HG02678 (cell line): ENCODE results near the gene FRMD1.
"Not testable (repeated sequence)": the region's sequence is repeated elsewhere in the genome, so short reads cannot be mapped to it uniquely, and the experiment has no call there.

Experiments
- ATAC-seq: cut with Tn5 transposase; IDR thresholded peaks from one replicate; pipeline ENCODE4 v1.9.1; 2021; ENCODE audit warnings: mild to moderate bottlenecking, moderate library complexity; ENCODE audit not compliant: unreplicated experiment

FRMD1 gene

DNA sequence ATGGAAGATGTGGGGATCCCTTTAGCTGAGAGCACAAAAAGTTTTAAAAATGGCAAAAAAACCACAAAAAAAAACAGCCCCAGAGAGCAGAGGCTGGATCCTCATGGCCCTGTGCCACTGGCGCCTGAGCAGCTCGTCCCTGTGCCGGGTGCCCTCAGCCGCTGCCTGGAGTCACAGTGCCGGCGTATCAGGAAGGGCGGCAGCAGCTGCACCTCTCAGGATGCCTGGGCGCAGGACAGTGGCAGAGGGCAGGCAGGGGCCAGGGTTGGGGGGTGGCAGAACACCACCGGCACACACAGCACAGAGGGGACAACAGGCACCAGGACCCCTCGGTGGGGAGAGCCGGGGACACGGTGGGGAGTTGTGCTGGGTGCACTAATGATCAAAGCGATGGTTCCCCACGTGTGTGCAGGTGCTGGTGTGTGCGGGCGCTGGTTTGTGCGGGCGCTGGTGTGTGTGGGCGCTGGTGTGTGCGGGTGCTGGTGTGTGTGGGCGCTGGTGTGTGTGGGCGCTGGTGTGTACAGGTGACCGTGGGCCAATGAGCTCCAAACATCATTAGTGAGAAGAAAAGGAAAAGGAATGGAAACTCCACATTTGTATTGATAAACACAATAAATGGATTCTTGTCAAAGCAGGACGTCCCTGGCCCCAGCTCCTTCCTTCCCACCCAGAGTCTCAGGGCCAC lies 1.5 kb upstream of the FRMD1 start:
- ATAC-seq: no peak

DNA sequence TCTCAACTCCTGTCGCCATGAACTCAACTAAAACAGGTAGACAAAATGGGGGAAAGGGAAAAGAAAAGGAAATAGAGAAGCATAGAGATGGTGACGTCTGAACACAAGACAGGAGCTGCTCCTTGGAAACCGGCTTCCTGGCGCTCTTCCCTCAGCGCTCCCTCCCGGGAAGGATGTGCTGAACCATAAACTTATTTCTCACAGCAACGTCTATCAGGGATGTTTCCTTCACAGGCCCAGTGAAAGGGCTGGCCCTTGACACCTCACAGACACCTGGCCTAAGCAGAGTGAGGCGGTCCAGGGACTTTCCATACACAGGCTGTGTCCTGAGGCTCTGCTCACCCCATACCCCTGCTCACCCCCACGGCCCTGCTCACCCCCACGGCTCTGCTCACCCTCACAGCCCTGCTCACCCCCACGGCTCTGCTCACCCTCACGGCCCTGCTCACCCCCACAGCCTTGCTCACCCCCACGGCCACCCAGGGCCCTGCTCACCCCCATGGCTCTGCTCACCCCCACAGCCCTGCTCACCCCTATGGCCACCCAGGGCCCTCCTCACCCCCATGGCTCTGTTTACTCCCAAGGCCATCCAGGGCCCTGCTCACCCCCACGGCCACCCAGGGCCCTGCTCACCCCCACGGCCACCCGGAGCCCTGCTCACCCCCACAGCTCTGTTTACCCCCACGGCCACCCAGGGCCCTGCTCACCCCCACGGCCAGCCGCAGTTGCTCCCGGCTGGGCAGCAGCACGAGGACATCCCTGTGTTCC lies 653 bp downstream of the FRMD1 start:
- ATAC-seq: no peak

DNA sequence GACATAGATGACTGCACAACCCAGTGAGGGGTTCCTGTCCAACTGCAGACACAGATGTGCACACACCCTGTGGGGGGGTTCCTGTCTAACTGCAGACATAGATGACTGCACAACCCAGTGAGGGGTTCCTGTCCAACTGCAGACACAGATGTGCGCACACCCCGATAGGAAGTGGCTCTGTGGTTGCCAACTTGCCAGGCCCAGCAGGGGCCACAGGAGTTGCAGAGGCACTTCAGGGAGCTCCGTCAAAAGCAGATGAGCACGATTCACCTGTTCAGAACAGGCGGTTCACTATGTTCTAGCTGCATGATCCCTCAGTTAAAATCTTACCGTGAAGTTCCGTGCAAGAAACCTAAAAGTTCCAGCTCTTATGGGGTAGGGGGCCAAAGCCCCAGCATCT lies 1.6 kb downstream of the FRMD1 start:
- not testable (repeated sequence) for ATAC-seq

DNA sequence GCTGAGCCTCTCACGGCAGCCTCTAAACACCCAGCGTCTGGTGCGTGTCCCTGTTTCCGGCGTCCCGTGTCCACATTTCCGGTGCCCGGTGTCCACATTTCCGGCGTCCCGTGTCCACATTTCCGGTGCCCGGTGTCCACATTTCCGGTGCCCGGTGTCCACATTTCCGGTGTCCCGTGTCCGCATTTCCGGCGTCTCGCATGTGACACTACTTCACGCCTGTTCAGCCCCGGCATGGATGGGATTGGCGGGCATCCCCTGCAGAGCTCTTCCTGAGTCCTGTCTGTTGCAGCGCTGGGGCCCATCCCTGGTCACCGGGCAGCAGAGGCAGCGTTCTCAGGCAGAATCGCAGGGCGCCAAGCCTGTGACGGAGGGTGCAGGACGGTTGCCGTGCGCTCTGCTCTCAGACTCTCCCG lies 3.2 kb downstream of the FRMD1 start:
- ATAC-seq: no peak

DNA sequence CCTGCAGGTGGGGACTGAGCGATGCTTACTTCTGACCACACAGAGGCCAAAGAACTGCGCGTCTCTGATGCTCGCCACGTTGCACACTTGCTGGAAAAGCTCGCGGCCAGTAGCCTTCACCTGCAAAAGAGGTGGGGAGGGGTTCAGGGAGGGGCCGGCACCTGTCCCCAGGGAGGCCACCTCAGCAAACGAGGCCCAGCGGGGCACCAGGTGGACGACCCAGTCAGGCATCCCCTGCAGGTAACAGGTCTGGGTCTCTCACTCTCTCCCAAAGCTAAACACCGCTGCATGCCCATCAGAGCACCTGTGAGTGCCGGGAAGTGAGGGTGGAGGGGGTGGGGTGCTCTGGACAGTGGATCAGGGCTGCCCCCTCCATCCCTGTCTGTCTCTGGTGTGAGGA lies 3.8 kb downstream of the FRMD1 start:
- no peak for ATAC-seq

DNA sequence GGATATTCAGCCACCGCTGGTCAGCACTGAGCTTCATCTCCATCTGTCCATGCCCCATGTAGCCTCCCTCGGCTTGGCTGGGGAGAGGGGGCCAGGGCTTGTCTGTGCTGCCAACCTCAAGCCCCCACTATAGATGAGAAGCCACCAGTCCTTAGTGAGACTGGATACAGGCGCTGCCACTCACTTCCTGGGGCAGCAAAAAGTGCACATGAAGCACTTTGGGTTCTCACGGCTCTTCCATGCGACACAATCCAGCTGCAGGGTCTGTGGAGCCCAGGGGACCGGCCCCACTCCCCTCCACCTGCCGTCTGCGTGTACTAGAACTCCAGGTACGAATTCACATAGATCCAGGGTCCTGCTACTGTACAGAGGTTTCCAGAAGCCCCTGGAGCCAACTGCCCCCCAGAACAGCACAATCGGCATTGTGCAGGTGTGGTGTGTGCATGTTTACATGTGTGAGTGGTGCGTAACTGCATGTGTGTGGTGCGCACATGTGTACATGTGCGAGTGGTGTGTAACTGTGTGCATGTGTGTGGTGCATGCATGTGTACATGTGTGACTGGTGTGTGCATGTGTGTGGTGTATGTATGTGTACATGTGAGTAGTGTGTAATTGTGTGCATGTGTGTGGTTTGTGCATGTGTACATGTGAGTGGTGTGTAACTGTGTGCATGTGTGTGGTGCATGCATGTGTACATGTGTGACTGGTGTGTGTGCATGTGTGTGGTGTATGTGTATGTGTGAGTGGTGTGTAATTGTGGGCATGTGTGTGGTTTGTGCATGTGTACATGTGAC lies 4.9 kb downstream of the FRMD1 start:
- ATAC-seq: no peak

DNA sequence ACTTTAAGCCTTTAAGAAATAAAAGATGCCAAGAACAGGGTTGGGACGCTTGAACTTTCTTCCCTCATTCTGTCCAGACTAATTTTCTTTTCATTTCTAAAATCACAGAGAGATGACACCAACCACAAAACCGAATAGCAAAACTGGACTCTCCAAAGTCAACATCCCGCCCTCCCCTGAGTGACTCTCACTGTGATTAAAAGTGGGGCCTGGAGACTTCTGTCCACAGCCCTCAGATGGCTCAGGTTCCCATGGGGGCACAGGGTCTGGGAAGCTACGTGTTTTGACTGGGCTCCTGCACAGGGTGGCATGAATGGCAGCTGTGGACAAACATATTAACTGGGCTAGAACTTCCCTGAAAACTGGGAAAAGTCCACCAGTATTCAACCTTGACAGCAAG lies 6.3 kb downstream of the FRMD1 start:
- ATAC-seq: no peak

DNA sequence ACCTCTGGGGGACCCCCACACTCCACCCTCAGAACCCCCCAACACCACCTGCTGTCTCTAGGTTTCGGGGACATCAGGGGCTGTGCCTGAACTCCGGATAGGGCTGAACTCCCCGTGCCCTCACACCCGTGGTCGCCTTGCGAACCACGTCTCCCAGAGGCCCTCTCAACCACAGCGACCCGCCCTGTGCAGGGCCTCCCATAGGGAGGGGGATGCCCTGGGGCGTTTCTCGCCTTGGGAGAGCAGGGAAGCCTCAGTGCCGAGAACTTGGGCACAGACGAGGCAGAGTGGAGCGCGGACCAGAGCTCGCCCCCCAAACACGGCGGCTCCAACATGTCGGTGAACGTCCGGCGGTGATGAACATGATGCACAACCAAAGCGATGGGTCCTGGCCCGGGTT lies 6.8 kb downstream of the FRMD1 start:
- no peak for ATAC-seq

DNA sequence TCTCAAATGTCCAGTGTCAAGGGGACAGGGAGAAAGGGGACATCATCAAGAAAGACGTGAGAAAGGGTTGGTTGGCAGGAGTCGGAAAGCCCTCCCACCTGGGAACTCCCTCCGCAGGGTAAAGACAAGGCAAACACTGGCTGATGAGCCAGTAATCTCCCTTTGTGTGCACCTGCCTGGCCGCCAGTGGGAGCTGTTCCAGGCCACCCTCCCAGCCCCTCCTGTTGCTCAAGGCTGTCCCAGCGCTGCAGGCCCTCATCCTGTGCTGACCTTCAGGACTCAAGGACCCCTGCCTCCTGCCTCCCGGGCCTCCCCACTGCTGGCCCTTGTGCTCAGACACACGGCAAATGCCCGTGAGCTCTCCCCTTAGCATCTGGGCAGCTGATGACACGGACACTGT lies 7.4 kb downstream of the FRMD1 start:
- no peak for ATAC-seq

DNA sequence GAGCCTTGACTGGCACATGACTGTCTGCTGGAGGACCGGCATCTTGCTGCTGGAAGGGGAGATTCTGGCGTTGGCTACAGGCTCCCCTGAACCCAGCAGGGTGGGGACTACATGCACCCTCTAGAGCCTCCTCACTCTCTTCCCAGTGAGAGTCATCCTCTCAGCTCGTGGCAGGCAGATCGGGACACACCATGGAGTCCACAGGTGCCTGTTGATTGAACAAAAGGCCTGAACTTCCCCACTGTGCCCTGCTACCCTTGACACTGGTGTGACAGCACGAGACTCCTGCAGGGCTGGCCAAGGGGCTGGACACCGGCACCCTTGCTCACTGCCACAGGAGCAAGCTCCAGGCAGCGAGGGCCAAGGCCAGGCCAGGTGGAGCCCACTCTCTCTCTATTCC lies 8.2 kb downstream of the FRMD1 start:
- no peak for ATAC-seq

DNA sequence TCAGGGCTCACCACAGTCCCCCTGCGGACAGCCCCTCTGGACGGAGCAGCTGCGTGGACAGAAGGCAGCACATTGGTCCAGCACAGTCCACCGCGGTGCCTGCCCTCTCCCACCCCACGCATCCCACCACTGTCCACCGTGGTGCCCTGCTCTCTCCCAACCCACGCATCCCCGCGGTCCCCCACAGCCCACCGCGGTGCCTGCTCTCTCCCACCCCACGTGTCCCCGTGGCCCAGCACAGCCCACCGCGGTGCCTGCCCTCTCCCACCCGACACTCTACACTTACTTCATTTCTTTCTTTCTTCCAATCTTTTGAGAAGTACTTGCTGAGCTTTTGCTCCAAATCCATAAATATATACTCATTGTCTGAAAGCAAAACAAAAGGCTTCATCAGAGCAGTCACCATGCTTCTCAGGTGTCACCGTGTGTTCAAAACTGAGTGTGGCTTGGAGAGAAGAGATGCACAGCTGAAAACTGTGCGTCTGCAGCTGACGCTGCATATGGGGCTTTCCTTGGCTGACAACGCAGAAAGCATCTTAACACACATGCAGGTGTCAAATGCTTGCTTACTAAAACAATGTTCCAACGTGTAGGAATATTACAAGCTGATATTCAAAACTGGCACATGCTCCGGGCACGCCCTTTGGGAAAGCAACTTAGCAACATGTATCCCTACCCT lies 11.8 kb downstream of the FRMD1 start:
- ATAC-seq: no peak

DNA sequence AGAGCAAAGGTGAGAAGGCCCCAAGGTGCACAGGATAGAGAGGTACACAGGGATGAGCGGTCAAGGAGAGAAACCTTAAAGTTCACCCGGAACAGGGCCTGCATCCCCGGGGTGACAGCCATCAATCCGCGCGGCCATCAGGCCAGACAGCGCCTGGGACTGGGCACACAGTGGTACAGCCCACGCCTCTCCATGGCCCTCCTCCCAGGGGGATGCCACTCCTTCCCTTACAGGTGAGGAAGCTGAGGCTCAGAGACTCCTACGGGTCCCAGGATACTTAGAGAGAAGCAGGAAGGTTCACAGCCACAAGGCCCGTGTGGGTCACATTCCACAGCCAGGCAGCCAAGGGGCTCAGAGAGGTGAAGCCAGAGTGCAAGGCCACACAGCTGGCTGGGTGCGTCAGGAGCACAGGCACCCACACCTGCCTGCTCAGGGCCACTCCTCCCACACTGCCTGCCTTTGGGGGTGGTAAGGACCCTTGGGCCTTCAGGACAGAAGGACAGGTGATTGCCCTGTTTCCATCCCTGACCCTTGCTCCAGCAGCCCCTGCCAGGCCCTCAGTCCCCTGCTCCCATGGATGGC lies 14.7 kb downstream of the FRMD1 start:
- ATAC-seq: no peak

DNA sequence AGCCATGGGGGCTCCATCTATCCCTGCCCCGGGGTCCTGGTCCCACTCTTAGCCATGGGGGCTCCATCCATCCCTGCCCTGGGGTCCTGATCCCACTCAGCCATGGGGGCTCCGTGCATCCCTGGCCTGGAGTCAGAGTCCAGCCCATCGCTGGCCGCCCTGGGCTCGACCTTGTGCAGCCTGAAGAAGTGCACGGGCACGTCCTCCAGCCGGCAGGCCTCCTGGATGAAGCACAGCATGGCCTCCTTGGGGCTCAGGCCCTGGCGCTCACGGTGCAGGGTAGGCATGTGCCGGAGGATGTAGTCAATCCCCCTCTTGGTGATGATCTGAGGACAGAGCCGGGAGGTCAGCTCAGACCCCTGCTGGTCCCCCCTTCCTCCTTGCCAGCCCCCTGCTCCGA lies 15.6 kb downstream of the FRMD1 start:
- no peak for ATAC-seq

DNA sequence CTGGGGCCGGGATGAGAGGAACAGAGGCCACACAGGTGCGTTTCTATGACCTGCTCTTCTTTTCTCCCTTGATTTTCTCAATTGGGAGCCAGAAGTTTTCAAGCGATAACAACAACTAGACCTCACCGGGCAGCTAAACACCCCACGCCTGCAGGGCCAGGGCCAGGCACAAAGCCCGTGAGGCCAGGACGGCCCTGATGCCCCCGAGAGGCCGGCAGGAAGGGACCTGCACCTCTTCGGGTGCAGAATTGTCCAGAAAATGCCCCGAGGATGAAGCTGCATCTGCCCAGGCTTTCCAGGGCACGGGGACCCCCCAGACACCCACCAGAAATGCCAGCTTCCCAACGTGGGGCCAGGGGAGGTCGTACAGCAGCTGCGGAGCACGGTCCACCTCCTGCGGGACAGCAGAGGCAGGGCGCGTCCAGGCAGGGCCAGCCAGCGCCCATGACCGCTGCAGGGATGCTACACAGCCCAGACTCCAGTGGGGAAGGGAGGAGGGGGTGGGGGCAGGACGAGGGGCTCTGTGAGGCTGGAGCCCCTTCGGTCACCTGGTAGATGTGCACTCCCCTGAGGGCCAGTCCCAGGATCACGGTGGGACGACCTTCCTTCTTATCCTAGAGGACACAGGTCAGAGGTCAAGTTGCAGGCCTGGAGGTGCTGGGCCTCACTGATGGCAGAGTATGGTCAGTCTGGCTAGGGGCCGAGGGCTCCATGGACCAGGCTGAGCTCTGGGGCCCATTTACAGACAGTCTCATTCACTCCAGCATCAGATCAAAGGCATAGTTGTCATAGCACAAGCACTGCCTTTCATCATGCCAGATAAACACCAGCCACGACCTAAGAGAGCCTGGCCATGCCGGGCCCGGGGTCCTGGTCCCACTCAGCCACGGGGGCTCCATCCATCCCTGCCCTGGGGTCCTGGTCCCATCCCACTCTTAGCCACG lies 16.4 kb downstream of the FRMD1 start:
- ATAC-seq: no peak

DNA sequence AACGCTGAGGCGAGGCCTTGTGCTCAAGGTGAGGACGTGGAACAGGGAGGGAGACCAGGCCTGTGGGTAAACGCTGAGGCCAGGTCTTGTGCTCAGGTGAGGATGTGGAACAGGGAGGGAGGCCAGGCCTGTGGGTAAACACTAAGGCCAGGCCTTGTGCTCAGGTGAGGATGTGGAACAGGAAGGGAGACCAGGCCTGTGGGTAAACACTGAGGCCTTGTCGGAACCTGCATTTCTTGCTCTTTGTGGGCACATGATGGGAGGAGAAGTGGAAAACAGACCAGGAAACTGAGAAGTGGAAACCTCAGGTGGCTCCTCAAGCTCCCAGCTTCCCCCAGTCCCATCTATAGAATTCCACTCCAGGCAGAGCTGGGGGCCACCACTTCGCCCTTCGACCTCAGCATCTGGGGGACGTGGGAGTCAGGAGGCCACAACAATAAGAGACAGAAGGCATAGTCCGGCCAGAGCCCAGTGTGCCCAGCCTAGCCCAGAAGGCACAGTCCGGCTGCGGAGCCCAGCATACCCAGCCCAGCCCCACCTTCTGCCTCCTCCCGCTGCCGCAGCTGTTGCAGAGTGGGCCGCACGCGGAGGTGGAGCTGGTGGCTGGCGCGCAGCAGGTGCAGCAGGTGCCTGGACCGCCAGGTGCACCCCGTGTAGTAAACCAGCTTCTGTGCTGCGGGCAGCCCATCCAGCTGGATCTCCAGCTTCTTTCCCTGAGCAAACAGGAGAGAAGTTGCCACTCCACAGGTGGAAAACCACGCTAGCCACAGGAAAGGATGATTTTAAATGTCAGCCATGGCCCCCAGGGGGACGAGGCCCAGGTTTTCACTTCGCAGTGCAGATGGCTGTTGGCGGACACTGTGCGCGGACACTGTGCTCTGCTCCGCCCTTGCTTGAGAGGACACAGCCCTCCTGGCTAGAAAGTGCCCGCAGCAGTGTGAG lies 17.5 kb downstream of the FRMD1 start:
- ATAC-seq: no peak

DNA sequence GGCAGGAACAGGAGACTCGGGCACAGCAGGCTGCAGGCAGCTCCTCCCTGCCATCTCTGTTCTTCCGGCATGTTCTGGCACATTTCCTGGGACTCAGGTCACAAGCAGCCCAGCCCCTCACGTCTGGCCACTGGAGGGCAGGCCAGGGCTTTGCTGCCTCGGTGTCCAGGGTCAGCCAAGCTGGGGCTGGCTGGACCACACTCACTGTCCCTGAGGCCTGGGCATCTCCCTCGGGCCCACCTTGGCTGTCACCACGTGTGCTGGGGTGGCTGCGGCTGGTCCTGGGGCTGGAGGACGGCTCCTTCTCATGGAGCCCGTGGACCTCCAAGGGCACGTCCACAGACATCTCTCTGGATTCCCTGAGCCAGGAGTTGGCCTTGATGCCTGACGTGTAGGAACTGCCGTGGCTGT lies 18.5 kb downstream of the FRMD1 start:
- ATAC-seq: no peak

DNA sequence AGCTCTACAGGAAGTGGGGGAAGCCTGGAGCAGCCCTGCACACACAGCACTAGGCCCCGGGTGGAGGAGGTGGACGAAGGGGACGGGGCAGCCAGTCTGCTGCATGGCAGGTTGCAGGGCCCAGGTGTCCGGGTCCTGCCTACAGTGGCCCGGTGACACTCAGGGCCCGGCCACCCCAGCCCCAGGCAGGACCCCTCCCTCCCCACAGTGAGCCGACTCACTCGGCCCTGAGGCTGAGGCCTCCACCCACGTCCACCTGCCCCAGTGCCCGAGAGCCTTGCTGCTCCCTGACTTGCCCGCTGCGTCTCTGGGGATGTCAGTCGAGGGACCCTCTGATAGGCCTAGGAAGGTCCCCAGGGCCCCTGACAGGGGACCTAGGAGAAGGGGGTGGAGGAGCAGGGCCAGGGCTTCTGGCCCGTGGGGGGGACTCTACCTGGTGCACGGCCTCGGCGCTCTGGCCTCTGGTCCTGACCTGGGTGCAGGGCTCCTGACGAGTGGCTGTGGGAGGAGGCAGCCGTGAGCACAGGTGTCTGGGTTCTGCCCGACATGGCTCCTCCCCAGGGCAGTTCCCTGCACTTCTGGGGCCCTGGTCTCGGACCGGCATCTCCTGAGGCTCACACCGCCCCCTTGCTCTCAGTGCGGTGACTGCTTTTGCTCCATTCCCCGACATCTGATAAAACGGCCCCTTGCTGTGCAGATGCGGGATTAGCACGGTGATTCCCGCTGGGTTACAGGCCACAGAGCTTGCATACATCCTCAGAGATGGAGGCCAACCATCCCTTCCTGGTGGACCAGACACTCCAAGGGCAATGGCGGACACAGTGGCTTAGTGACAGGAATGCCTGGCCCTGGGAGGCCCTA lies 20.1 kb downstream of the FRMD1 start:
- ATAC-seq: no peak

DNA sequence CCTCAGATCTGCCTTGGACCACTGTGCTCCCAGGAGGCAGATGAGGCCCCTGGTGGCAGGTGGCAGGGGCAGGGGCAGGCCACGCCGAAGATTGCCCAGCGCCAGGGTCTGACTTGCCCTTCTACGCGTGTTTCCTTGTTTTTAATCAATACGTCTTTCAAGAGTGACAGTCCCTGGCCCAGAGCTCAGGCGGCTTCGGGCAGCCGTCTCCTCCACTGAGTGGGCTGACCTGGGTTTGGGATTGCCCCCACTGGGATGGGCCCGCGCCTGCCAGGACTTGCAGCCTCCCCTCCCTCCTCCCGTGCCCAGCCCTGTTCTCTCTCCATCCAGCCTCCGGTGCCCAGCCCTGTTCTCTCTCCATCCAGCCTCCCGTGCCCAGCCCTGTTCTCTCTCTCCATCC lies 21.2 kb downstream of the FRMD1 start:
- no peak for ATAC-seq
